HCT116 (cell line): ENCODE measurements around the gene CHST11. TPM values are rescaled to one million over a fixed set of nuclear protein-coding genes. Genes with fewer than 3 reads are reported as not detected.

Source experiments
- ATAC-seq: fragments of 200-7000 bp; cut with Tn5 transposase; 2 replicates; pipeline ENCODE4 v1.9.1; 2020; ENCODE audit warnings: mild to moderate bottlenecking, moderate library complexity
- BruUV-seq: library from RNA; stranded (reverse); fragments of 400-500 nt; replicated peaks from 2 replicates; lab custom pipeline; 2021; lab: Mats Ljungman, UMichigan
- CTCF ChIA-PET: fragments of 300-600 bp; sonication (Branson Sonifier 250); formaldehyde crosslinking; loops from one replicate; lab custom pipeline; 2021; ENCODE audit warnings: antibody characterized with exemption; lab: Charles Lee
- POLR2A ChIA-PET: fragments of 300-600, 350-600 bp; sonication (Branson Sonifier 250); formaldehyde crosslinking; loops from one replicate; lab custom pipeline; 2021; ENCODE audit warnings: antibody characterized with exemption; lab: Charles Lee
- RAD21 ChIA-PET, 2 experiments: fragments of 300-600 bp; sonication (Branson Sonifier 250); formaldehyde crosslinking; loops; one replicate each; lab custom pipeline; 2023; ENCODE audit warnings: low total read pairs in 2 of 2; ENCODE audit not compliant: uncharacterized antibody in 2 of 2, unreplicated experiment in 2 of 2, low non-redundant PET in 1 of 2; lab: Charles Lee
- DNase-seq: peaks from one replicate; pipeline ENCODE4 v3.0.0-alpha.2; 2010; ENCODE audit warnings: low read depth, low spot score
- H2AFZ ChIP-seq: fragments of 200-600 bp; shearing (Covaris generic), sonication (generic); 2 replicates; pipeline ENCODE4 v1.6.1; 2017; ENCODE audit warnings: low read depth, mixed run types, mixed read lengths, antibody characterized with exemption, low read length; ENCODE audit not compliant: poor library complexity, severe bottlenecking
- H3K27ac ChIP-seq: 2 replicates; pipeline ENCODE4 v1.5.1; 2012; ENCODE audit warnings: low read depth, low read length
- H3K27me3 ChIP-seq: fragments of 200-600 bp; sonication (generic); 2 replicates; pipeline ENCODE4 v1.6.1; 2016; ENCODE audit warnings: mixed run types, low read length, mixed read lengths; ENCODE audit not compliant: insufficient read depth
- H3K36me3 ChIP-seq, 2 experiments: fragments of 200-500 bp in 1 of 2; fragments of 200-600 bp in 1 of 2; sonication (Bioruptor generic) in 1 of 2; sonication (generic) in 1 of 2; 2 replicates each; pipeline versions ENCODE4 v1.5.1 to v1.6.1; 2014 to 2016; ENCODE audit warnings: low read length in 2 of 2, inconsistent platforms in 1 of 2, mixed read lengths in 1 of 2, mixed run types in 1 of 2; ENCODE audit not compliant: insufficient read depth in 2 of 2, control insufficient read depth in 1 of 2
- H3K4me1 ChIP-seq, 2 experiments: fragments of 200-600 bp in 1 of 2; sonication (generic) in 1 of 2; 2 replicates each; pipeline versions ENCODE4 v1.5.1 to v1.6.1; 2012 to 2017; ENCODE audit warnings: low read length in 2 of 2, inconsistent platforms in 1 of 2, mild to moderate bottlenecking in 1 of 2, mixed read lengths in 1 of 2, mixed run types in 1 of 2, moderate library complexity in 1 of 2; ENCODE audit not compliant: insufficient read depth in 2 of 2, control insufficient read depth in 1 of 2
- H3K4me2 ChIP-seq: fragments of 200-600 bp; sonication (generic); 2 replicates; pipeline ENCODE4 v1.6.1; 2017; ENCODE audit warnings: mixed run types, low read length, mixed read lengths
- H3K4me3 ChIP-seq, 2 experiments: fragments of 200-600 bp in 1 of 2; sonication (generic) in 1 of 2; replicated peaks in 1 of 2; 2 replicates each; pipeline ENCODE4 v1.5.1; 2011 to 2016; ENCODE audit warnings: low read length in 2 of 2, control low read depth in 1 of 2, low read depth in 1 of 2, mild to moderate bottlenecking in 1 of 2, mixed read lengths in 1 of 2, mixed run types in 1 of 2
- H3K79me2 ChIP-seq: fragments of 200-600 bp; sonication (generic); 2 replicates; pipeline ENCODE4 v1.6.1; 2017; ENCODE audit warnings: mild to moderate bottlenecking, mixed run types, low read length, moderate library complexity, mixed read lengths; ENCODE audit not compliant: insufficient read depth
- H3K9ac ChIP-seq: fragments of 200-600 bp; sonication (generic); 2 replicates; pipeline ENCODE4 v1.6.1; 2016; ENCODE audit warnings: low read length, mixed read lengths
- H3K9me2 ChIP-seq: fragments of 200-600 bp; sonication (generic), shearing (Covaris generic); 2 replicates; pipeline ENCODE4 v1.6.1; 2017; ENCODE audit warnings: mixed run types, mild to moderate bottlenecking, moderate library complexity; ENCODE audit not compliant: insufficient read depth
- H3K9me3 ChIP-seq, 2 experiments: fragments of 200-500 bp in 1 of 2; fragments of 200-600 bp in 1 of 2; sonication (Bioruptor generic) in 1 of 2; sonication (generic) in 1 of 2; 2 replicates each; pipeline ENCODE4 v1.6.1; 2014 to 2017; ENCODE audit warnings: low read length in 2 of 2, mixed read lengths in 2 of 2, inconsistent platforms in 1 of 2, low read depth in 1 of 2, mild to moderate bottlenecking in 1 of 2, mixed run types in 1 of 2, moderate library complexity in 1 of 2; ENCODE audit not compliant: control insufficient read depth in 1 of 2, insufficient read depth in 1 of 2
- H4K20me1 ChIP-seq: fragments of 200-600 bp; sonication (generic), shearing (Covaris generic); 2 replicates; pipeline ENCODE4 v1.6.1; 2017; ENCODE audit warnings: mixed run types, mild to moderate bottlenecking, moderate library complexity; ENCODE audit not compliant: insufficient read depth
- CBX3 ChIP-seq: IDR thresholded peaks from 2 replicates; pipeline ENCODE4 v1.6.1; 2012; ENCODE audit warnings: low read depth
- EGR1 ChIP-seq: IDR thresholded peaks from 2 replicates; pipeline ENCODE4 v1.6.1; 2012; ENCODE audit warnings: low read depth
- ELF1 ChIP-seq: IDR thresholded peaks from 2 replicates; pipeline ENCODE4 v1.6.1; 2012; ENCODE audit warnings: low read depth, borderline replicate concordance
- EZH2 ChIP-seq: fragments of 200-600 bp; sonication (generic); IDR thresholded peaks from 2 replicates; pipeline ENCODE4 v1.6.1; 2017; ENCODE audit warnings: antibody characterized with exemption, mixed run types
- EZH2phosphoT487 ChIP-seq: fragments of 200-600 bp; IDR thresholded peaks from 2 replicates; pipeline ENCODE4 v1.6.1; 2018; ENCODE audit warnings: antibody characterized with exemption, borderline replicate concordance
- FOSL1 ChIP-seq: IDR thresholded peaks from 2 replicates; pipeline ENCODE4 v1.6.1; 2012; ENCODE audit warnings: low read depth
- JUND ChIP-seq: IDR thresholded peaks from 2 replicates; pipeline ENCODE4 v1.6.1; 2012
- POLR2A ChIP-seq: IDR thresholded peaks from 2 replicates; pipeline ENCODE4 v1.7.0; 2011; ENCODE audit warnings: borderline replicate concordance; ENCODE audit not compliant: insufficient read depth, insufficient read length; ENCODE audit errors: extremely low read depth
- POLR2AphosphoS5 ChIP-seq: IDR thresholded peaks from 2 replicates; pipeline ENCODE4 v1.6.1; 2011; ENCODE audit warnings: mild to moderate bottlenecking, low read depth, low read length, moderate library complexity
- SIN3A ChIP-seq: IDR thresholded peaks from 2 replicates; pipeline ENCODE4 v1.6.1; 2012; ENCODE audit warnings: low read depth
- TCF7L2 ChIP-seq: IDR thresholded peaks from 2 replicates; pipeline ENCODE4 v1.7.0; 2011; ENCODE audit warnings: borderline replicate concordance, inconsistent platforms; ENCODE audit not compliant: insufficient read depth, insufficient read length; ENCODE audit errors: extremely low read depth
- YY1 ChIP-seq: IDR thresholded peaks from 2 replicates; pipeline ENCODE4 v1.6.1; 2011; ENCODE audit warnings: low read length, low read depth, moderate library complexity, mild to moderate bottlenecking; ENCODE audit not compliant: insufficient replicate concordance; ENCODE audit errors: extremely low read depth
- intact Hi-C: fragments of 100-400 bp; cut with micrococcal nuclease; formaldehyde crosslinking; loops from 2 replicates; pipeline ENCODE4 v1.10.0; 2022
- total RNA-seq: library from RNA; stranded (reverse); gene quantifications from one replicate; pipeline ENCODE4 v1.2.1, GENCODE V29; 2021; ENCODE audit not compliant: unreplicated experiment
- TF ChIP-seq, protein P1 (sequence below): IDR thresholded peaks from 2 replicates; pipeline ENCODE4 v1.6.1; 2012
- TF ChIP-seq, protein P2 (sequence below), 3 experiments: fragments of 200-600 bp in 1 of 3; sonication (generic) in 1 of 3; IDR thresholded peaks in 2 of 3; conservative IDR thresholded peaks in 1 of 3; 2 replicates each; pipeline ENCODE4 v1.5.1; 2012 to 2017; ENCODE audit warnings: low read depth in 2 of 3, low read length in 2 of 3, antibody characterized with exemption in 1 of 3, borderline replicate concordance in 1 of 3, control low read depth in 1 of 3, mild to moderate bottlenecking in 1 of 3, mixed read lengths in 1 of 3, mixed run types in 1 of 3, moderate library complexity in 1 of 3; ENCODE audit not compliant: insufficient read depth in 1 of 3

Gene CHST11
- total RNA-seq, 1 experiment from 2014 or later = 10.1 TPM

DNA sequence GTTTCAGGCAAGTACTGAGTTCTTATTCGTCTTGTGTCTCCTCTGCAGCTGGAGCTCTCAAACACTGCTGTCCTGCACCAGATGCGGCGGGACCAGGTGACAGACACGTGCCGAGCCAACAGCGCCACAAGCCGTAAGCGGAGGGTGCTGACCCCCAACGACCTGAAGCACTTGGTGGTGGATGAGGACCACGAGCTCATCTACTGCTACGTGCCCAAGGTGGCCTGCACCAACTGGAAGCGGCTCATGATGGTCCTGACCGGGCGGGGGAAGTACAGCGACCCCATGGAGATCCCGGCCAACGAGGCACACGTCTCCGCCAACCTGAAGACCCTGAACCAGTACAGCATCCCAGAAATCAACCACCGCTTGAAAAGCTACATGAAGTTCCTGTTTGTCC lies 300.2 kb downstream of the CHST11 start:
- no peaks in the 10 kb centered on the region for H3K79me2 ChIP-seq
- no peaks in the 10 kb centered on the region for H3K9me3 ChIP-seq
- no peak overlapping the region for H3K4me3 ChIP-seq
- TF ChIP-seq CBX3 (no peak), EZH2 (no peak), SIN3A (no peak), ELF1 (no peak), TCF7L2 (no peak)
- TF ChIP-seq, protein P1, sequence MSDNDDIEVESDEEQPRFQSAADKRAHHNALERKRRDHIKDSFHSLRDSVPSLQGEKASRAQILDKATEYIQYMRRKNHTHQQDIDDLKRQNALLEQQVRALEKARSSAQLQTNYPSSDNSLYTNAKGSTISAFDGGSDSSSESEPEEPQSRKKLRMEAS = no peak
- ATAC-seq (no peak), DNase-seq (no peak)
- H3K36me3 ChIP-seq = no peaks in the 10 kb centered on the region
- no peak overlapping the region for H3K9ac ChIP-seq
- ChIA-PET POLR2A (no interaction called here), CTCF (no interaction called here), RAD21 (no interaction called here)
- H4K20me1 ChIP-seq = no peaks in the 10 kb centered on the region
- H2AFZ ChIP-seq = no peak overlapping the region
- no TSS peak for BruUV-seq
- H3K4me1 ChIP-seq = no peaks in the 10 kb centered on the region
- H3K27me3 ChIP-seq = no peaks in the 10 kb centered on the region
- no peak overlapping the region for H3K27ac ChIP-seq
- no peak overlapping the region for H3K4me2 ChIP-seq
- no peaks in the 10 kb centered on the region for H3K9me2 ChIP-seq
- intact Hi-C loops = no loop called here

DNA sequence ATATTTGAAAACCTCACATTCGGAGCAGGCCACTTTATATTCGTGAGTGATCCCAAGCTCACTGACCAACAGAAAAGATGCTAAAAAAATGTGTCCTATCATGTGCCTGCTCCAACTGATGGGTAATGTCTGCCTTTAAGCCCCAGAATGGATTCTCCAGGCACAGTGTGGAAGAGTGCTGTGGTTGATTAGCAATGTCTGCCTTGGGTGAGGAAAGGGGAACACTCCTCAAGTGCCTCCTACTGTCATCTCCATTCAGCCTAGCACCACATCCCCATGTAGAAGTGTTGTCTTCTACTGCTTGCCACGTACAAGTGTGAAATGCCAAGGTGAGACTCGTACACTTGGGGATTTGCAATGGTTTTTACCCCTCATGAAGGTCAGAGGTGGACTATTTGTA lies 302.0 kb downstream of the CHST11 start:
- no peak overlapping the region for H2AFZ ChIP-seq
- H3K27ac ChIP-seq = no peak overlapping the region
- no peaks in the 10 kb centered on the region for H3K9me2 ChIP-seq
- H4K20me1 ChIP-seq = no peaks in the 10 kb centered on the region
- no peak overlapping the region for H3K4me3 ChIP-seq
- no peaks in the 10 kb centered on the region for H3K79me2 ChIP-seq
- ChIA-PET POLR2A (no interaction called here), RAD21 (no interaction called here), CTCF (no interaction called here)
- ATAC-seq = no peak
- H3K36me3 ChIP-seq = no peaks in the 10 kb centered on the region
- H3K9me3 ChIP-seq = no peaks in the 10 kb centered on the region
- DNase-seq = no peak
- H3K9ac ChIP-seq = no peak overlapping the region
- H3K4me2 ChIP-seq = no peak overlapping the region
- no TSS peak for BruUV-seq
- no peaks in the 10 kb centered on the region for H3K27me3 ChIP-seq
- H3K4me1 ChIP-seq = no peaks in the 10 kb centered on the region
- intact Hi-C loops = no loop called here
- TF ChIP-seq, protein P1 = no peak
- TF ChIP-seq YY1 (no peak), EGR1 (no peak), EZH2phosphoT487 (no peak), POLR2A (no peak), FOSL1 (no peak), JUND (no peak), POLR2AphosphoS5 (no peak), EZH2 (no peak), SIN3A (no peak)
- TF ChIP-seq, protein P2, sequence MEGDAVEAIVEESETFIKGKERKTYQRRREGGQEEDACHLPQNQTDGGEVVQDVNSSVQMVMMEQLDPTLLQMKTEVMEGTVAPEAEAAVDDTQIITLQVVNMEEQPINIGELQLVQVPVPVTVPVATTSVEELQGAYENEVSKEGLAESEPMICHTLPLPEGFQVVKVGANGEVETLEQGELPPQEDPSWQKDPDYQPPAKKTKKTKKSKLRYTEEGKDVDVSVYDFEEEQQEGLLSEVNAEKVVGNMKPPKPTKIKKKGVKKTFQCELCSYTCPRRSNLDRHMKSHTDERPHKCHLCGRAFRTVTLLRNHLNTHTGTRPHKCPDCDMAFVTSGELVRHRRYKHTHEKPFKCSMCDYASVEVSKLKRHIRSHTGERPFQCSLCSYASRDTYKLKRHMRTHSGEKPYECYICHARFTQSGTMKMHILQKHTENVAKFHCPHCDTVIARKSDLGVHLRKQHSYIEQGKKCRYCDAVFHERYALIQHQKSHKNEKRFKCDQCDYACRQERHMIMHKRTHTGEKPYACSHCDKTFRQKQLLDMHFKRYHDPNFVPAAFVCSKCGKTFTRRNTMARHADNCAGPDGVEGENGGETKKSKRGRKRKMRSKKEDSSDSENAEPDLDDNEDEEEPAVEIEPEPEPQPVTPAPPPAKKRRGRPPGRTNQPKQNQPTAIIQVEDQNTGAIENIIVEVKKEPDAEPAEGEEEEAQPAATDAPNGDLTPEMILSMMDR (IDR thresholded peaks at IDR 0.05 in 2 of 3, conservative IDR thresholded peaks at IDR 0.05 in 1 of 3; ENCODE audit: borderline replicate concordance in 1 of 3, insufficient read depth in 1 of 3, low read depth in 2 of 3, low read length in 2 of 3) = no peak
